Loucy (cell line): ENCODE measurements around the gene OTUB2.

ENCODE experiments used
- H2AFZ ChIP-seq: fragments of 200-600 bp; sonication (generic); 2 replicates; pipeline ENCODE4 v1.6.0; 2016; ENCODE audit warnings: antibody characterized with exemption, mild to moderate bottlenecking, low read length, moderate library complexity
- H3F3A ChIP-seq: fragments of 200-600 bp; 2 replicates; pipeline ENCODE4 v1.6.0; 2016; ENCODE audit warnings: antibody characterized with exemption, low read depth, mild to moderate bottlenecking
- H3K27me3 ChIP-seq: fragments of 200-600 bp; sonication (generic); 2 replicates; pipeline ENCODE4 v1.6.1; 2014; ENCODE audit warnings: low read length, mild to moderate bottlenecking; ENCODE audit not compliant: insufficient read depth, poor library complexity, severe bottlenecking
- H3K36me3 ChIP-seq: fragments of 200-600 bp; sonication (generic); 2 replicates; pipeline ENCODE4 v1.6.1; 2016; ENCODE audit warnings: low read length; ENCODE audit not compliant: insufficient read depth
- H3K4me1 ChIP-seq: fragments of 200-600 bp; sonication (generic); 2 replicates; pipeline ENCODE4 v1.5.1; 2014; ENCODE audit warnings: low read length, mild to moderate bottlenecking; ENCODE audit not compliant: insufficient read depth, poor library complexity, severe bottlenecking
- H3K4me2 ChIP-seq: fragments of 200-600 bp; sonication (generic); 2 replicates; pipeline ENCODE4 v1.6.0; 2014; ENCODE audit warnings: antibody characterized with exemption, low read length, low read depth, mild to moderate bottlenecking; ENCODE audit not compliant: poor library complexity, severe bottlenecking
- H3K4me3 ChIP-seq: fragments of 200-600 bp; sonication (generic); 2 replicates; pipeline ENCODE4 v1.5.1; 2014; ENCODE audit warnings: low read length, mild to moderate bottlenecking, mixed read lengths; ENCODE audit not compliant: poor library complexity, severe bottlenecking
- H3K79me2 ChIP-seq: fragments of 200-600 bp; sonication (generic); 2 replicates; pipeline ENCODE4 v1.6.1; 2014; ENCODE audit warnings: low read length; ENCODE audit not compliant: insufficient read depth
- H3K9ac ChIP-seq: fragments of 200-600 bp; sonication (generic); 2 replicates; pipeline ENCODE4 v1.6.0; 2014; ENCODE audit warnings: mild to moderate bottlenecking, low read depth, low read length, moderate library complexity; ENCODE audit not compliant: poor library complexity, severe bottlenecking
- H3K9me2 ChIP-seq: fragments of 200-600 bp; sonication (generic); replicated peaks from 2 replicates; pipeline ENCODE4 v1.6.1; 2016; ENCODE audit warnings: low read depth, low read length, mixed read lengths
- H3K9me3 ChIP-seq: fragments of 200-600 bp; sonication (generic); 2 replicates; pipeline ENCODE4 v1.6.1; 2014; ENCODE audit warnings: mild to moderate bottlenecking, antibody characterized with exemption, low read length, low read depth; ENCODE audit not compliant: insufficient read depth
- H4K20me1 ChIP-seq: fragments of 200-600 bp; sonication (generic); 2 replicates; pipeline ENCODE4 v1.6.0; 2014; ENCODE audit warnings: antibody characterized with exemption, low read length, mild to moderate bottlenecking; ENCODE audit not compliant: insufficient read depth, poor library complexity, severe bottlenecking
- CTCF ChIP-seq: fragments of 200-600 bp; sonication (generic); conservative IDR thresholded peaks from 2 replicates; pipeline ENCODE4 v1.5.1; 2014; ENCODE audit warnings: mild to moderate bottlenecking, antibody characterized with exemption, low read length
- EZH2phosphoT487 ChIP-seq: fragments of 200-600 bp; IDR thresholded peaks from 2 replicates; pipeline ENCODE4 v1.6.1; 2018; ENCODE audit warnings: antibody characterized with exemption, mild to moderate bottlenecking, moderate library complexity, borderline replicate concordance

Gene OTUB2

GRCh38 chr14:94052662-94053061 is 26.5 kb downstream of the OTUB2 start:
- TF ChIP-seq CTCF = no peak
- no peak for TF ChIP-seq EZH2phosphoT487
- Histone ChIP-seq H3K9me3 (no peaks in the 10 kb centered on the region), H3K36me3 (peaks cover 95% of the 10 kb centered on the region), H3K9me2 (no peaks in the 10 kb centered on the region), H3K4me1 (no peaks in the 10 kb centered on the region), H2AFZ (no peak overlapping the region), H3F3A (no peaks in the 10 kb centered on the region), H3K79me2 (no peaks in the 10 kb centered on the region), H3K4me3 (no peak overlapping the region), H3K27me3 (no peaks in the 10 kb centered on the region), H3K4me2 (no peak overlapping the region), H3K9ac (no peak overlapping the region), H4K20me1 (no peaks in the 10 kb centered on the region)

- Histone ChIP-seq H3K9me2 (no peaks in the 10 kb centered on the region), H3K79me2 (no peaks in the 10 kb centered on the region), H3K36me3 (peaks cover 97% of the 10 kb centered on the region), H3K4me3 (no peak overlapping the region), H3F3A (no peaks in the 10 kb centered on the region), H3K9ac (no peak overlapping the region), H3K27me3 (no peaks in the 10 kb centered on the region), H3K4me2 (no peak overlapping the region), H2AFZ (no peak overlapping the region), H4K20me1 (peaks cover 6% of the 10 kb centered on the region), H3K9me3 (no peaks in the 10 kb centered on the region), H3K4me1 (no peaks in the 10 kb centered on the region)
- TF ChIP-seq CTCF (no peak), EZH2phosphoT487 (no peak)
These were observed 28.3 kb downstream of the OTUB2 start for GRCh38 chr14:94054401-94054800.

- peaks cover 97% of the 10 kb centered on the region for H3K36me3 ChIP-seq
- TF ChIP-seq EZH2phosphoT487 (no peak), CTCF (no peak)
These were observed 28.8 kb downstream of the OTUB2 start for GRCh38 chr14:94054936-94055335.

More at GRCh38 chr14:94054936-94055335, 28.8 kb downstream of the OTUB2 start:
- Histone ChIP-seq H3K9me3 (no peaks in the 10 kb centered on the region), H4K20me1 (peaks cover 6% of the 10 kb centered on the region), H2AFZ (no peak overlapping the region), H3K27me3 (no peaks in the 10 kb centered on the region), H3F3A (no peaks in the 10 kb centered on the region), H3K4me2 (no peak overlapping the region), H3K9me2 (no peaks in the 10 kb centered on the region), H3K4me3 (no peak overlapping the region), H3K4me1 (no peaks in the 10 kb centered on the region), H3K9ac (no peak overlapping the region), H3K79me2 (no peaks in the 10 kb centered on the region)
